GM12801 (cell line): ENCODE measurements around the gene GRK4.

Source experiments
- TF ChIP-seq, protein P1 (sequence below): IDR thresholded peaks from one replicate; pipeline ENCODE4 v1.5.1; 2011; ENCODE audit warnings: control low read depth; ENCODE audit not compliant: insufficient read length; ENCODE audit errors: extremely low read depth

GRK4 gene

DNA sequence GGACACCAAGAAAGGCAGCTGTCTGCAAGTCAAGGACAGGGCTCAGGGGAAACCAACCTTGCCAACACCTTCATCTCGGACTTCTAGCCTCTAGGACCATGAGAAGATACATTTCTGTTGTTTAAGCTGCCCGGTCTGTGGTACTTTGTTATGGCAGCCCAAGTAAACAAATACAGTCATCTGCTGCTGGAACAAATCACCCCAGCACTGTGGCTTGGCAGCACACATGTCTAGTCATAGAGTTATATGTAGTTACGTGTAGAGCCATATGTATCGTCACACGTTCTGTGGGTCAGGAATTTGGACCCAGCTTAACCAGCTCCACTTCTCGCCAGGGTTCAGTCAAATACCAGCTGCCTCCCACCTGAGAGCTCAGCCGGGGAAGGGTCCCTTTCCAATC is 108.4 kb downstream of the GRK4 start:
- TF ChIP-seq, protein P1, sequence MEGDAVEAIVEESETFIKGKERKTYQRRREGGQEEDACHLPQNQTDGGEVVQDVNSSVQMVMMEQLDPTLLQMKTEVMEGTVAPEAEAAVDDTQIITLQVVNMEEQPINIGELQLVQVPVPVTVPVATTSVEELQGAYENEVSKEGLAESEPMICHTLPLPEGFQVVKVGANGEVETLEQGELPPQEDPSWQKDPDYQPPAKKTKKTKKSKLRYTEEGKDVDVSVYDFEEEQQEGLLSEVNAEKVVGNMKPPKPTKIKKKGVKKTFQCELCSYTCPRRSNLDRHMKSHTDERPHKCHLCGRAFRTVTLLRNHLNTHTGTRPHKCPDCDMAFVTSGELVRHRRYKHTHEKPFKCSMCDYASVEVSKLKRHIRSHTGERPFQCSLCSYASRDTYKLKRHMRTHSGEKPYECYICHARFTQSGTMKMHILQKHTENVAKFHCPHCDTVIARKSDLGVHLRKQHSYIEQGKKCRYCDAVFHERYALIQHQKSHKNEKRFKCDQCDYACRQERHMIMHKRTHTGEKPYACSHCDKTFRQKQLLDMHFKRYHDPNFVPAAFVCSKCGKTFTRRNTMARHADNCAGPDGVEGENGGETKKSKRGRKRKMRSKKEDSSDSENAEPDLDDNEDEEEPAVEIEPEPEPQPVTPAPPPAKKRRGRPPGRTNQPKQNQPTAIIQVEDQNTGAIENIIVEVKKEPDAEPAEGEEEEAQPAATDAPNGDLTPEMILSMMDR, result no peak

DNA sequence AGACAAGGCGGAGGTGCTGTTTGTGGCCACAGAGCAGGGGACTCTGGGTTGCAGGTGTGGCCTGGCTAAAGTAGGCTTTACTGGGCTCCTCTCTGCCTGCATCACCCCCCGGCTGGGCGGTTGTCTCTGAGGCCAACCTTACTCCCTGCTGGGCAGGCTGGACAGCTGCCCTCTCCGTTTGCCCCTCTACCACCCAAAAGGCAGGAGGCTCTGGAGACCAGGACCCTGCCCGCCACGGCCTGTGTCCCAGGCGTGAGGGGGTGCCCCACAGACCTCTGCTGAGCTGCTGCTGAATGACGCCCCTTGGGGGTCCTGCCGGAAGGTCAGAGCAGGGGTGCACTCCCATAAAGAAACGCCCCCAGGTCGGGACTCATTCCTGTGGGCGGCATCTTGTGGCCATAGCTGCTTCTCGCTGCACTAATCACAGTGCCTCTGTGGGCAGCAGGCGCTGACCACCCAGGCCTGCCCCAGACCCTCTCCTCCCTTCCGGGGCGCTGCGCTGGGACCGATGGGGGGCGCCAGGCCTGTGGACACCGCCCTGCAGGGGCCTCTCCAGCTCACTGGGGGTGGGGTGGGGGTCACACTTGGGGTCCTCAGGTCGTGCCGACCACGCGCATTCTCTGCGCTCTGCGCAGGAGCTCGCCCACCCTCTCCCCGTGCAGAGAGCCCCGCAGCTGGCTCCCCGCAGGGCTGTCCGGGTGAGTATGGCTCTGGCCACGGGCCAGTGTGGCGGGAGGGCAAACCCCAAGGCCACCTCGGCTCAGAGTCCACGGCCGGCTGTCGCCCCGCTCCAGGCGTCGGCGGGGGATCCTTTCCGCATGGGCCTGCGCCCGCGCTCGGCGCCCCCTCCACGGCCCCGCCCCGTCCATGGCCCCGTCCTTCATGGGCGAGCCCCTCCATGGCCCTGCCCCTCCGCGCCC is 110.0 kb downstream of the GRK4 start:
- TF ChIP-seq, protein P1, result no peak

DNA sequence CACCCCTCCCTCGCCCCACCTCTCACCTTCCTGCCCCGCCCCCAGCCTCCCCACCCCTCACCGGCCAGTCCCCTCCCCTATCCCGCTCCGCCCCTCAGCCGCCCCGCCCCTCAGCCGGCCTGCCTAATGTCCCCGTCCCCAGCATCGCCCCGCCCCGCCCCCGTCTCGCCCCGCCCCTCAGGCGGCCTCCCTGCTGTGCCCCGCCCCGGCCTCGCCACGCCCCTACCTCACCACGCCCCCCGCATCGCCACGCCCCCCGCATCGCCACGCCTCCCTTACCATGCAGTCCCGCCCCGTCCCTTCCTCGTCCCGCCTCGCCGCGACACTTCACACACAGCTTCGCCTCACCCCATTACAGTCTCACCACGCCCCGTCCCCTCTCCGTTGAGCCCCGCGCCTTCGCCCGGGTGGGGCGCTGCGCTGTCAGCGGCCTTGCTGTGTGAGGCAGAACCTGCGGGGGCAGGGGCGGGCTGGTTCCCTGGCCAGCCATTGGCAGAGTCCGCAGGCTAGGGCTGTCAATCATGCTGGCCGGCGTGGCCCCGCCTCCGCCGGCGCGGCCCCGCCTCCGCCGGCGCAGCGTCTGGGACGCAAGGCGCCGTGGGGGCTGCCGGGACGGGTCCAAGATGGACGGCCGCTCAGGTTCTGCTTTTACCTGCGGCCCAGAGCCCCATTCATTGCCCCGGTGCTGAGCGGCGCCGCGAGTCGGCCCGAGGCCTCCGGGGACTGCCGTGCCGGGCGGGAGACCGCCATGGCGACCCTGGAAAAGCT is 110.9 kb downstream of the GRK4 start, which contains the start of the genes HTT and HTT-AS:
TSS of gene HTT (plus strand) at position 604 of the 768 bp plus-strand sequence. CDS start at position 749, 145 bp downstream.
TSS of gene HTT-AS (minus strand) at position 461 of the 768 bp plus-strand sequence.
- TF ChIP-seq, protein P1, result no peak

DNA sequence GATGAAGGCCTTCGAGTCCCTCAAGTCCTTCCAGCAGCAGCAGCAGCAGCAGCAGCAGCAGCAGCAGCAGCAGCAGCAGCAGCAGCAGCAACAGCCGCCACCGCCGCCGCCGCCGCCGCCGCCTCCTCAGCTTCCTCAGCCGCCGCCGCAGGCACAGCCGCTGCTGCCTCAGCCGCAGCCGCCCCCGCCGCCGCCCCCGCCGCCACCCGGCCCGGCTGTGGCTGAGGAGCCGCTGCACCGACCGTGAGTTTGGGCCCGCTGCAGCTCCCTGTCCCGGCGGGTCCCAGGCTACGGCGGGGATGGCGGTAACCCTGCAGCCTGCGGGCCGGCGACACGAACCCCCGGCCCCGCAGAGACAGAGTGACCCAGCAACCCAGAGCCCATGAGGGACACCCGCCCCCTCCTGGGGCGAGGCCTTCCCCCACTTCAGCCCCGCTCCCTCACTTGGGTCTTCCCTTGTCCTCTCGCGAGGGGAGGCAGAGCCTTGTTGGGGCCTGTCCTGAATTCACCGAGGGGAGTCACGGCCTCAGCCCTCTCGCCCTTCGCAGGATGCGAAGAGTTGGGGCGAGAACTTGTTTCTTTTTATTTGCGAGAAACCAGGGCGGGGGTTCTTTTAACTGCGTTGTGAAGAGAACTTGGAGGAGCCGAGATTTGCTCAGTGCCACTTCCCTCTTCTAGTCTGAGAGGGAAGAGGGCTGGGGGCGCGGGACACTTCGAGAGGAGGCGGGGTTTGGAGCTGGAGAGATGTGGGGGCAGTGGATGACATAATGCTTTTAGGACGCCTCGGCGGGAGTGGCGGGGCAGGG is 111.7 kb downstream of the GRK4 start:
- TF ChIP-seq, protein P1, result no peak

DNA sequence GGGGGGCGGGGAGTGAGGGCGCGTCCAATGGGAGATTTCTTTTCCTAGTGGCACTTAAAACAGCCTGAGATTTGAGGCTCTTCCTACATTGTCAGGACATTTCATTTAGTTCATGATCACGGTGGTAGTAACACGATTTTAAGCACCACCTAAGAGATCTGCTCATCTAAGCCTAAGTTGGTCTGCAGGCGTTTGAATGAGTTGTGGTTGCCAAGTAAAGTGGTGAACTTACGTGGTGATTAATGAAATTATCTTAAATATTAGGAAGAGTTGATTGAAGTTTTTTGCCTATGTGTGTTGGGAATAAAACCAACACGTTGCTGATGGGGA is 112.2 kb downstream of the GRK4 start:
- TF ChIP-seq, protein P1, result no peak

DNA sequence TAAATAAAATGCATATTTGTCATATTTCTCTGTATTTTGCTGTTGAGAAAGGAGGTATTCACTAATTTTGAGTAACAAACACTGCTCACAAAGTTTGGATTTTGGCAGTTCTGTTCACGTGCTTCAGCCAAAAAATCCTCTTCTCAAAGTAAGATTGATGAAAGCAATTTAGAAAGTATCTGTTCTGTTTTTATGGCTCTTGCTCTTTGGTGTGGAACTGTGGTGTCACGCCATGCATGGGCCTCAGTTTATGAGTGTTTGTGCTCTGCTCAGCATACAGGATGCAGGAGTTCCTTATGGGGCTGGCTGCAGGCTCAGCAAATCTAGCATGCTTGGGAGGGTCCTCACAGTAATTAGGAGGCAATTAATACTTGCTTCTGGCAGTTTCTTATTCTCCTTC is 114.4 kb downstream of the GRK4 start:
- TF ChIP-seq, protein P1, result no peak
